ENCODE data around the gene FTL. TPM values are rescaled to one million over a fixed set of nuclear protein-coding genes. Genes with fewer than 3 reads are reported as not detected.

The FTL gene
- total RNA-seq, 2 donors from 2014 or later, result 1,824 to 3,385 TPM

DNA sequence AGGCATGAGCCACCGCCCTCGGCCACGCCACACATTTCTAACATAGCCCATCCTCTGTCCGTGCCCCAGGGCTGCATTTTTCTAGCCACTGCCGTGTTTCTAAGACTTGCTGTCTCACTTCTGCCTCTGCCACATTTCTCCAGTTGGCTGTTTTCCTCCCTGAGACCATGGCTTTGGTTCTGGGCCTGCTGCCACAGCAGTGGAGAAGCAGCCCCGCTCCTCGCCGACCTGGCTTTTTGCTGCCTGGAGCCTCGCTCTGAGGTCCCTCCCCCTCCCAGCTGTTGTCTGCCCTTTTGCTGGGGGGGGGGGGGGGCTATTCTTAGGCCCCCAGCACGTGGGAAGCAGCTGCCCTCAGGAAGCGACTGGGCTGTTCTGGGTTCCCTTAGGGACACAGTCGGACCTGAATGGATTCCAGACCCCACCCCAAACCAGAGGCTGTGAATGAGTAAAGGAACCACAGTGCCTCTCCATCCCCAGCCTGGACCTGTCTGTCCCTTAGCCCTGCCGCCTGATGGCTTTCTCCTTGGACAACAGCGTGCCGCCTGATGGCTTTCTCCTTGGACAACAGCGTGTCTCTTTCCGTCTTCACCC is 24.7 kb downstream of the FTL start:
- no peak for DNase-seq
- ATAC-seq, result no peak
- no peak for TF ChIP-seq POLR2A (IDR thresholded peaks at IDR 0.05)
- TF ChIP-seq, protein P1, sequence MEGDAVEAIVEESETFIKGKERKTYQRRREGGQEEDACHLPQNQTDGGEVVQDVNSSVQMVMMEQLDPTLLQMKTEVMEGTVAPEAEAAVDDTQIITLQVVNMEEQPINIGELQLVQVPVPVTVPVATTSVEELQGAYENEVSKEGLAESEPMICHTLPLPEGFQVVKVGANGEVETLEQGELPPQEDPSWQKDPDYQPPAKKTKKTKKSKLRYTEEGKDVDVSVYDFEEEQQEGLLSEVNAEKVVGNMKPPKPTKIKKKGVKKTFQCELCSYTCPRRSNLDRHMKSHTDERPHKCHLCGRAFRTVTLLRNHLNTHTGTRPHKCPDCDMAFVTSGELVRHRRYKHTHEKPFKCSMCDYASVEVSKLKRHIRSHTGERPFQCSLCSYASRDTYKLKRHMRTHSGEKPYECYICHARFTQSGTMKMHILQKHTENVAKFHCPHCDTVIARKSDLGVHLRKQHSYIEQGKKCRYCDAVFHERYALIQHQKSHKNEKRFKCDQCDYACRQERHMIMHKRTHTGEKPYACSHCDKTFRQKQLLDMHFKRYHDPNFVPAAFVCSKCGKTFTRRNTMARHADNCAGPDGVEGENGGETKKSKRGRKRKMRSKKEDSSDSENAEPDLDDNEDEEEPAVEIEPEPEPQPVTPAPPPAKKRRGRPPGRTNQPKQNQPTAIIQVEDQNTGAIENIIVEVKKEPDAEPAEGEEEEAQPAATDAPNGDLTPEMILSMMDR (IDR thresholded peaks at IDR 0.05), result no peak
- intact Hi-C loops (cut with DNase I), result no loop called here
- WGBS, 2 donors, result 84 to 93% methylated on average over 14 to 15 of the region's 17 CpGs
- Histone ChIP-seq H3K36me3 (replicated peaks in 1 of 2; ENCODE audit: insufficient read depth in 1 of 2, low read depth in 2 of 2) (no peaks in the 10 kb centered on the region), H3K9me3 (no peaks in the 10 kb centered on the region), H3K4me3 (no peak overlapping the region), H3K4me1 (peaks cover 23% of the 10 kb centered on the region), H3K27ac (no peak overlapping the region), H3K27me3 (no peaks in the 10 kb centered on the region)

DNA sequence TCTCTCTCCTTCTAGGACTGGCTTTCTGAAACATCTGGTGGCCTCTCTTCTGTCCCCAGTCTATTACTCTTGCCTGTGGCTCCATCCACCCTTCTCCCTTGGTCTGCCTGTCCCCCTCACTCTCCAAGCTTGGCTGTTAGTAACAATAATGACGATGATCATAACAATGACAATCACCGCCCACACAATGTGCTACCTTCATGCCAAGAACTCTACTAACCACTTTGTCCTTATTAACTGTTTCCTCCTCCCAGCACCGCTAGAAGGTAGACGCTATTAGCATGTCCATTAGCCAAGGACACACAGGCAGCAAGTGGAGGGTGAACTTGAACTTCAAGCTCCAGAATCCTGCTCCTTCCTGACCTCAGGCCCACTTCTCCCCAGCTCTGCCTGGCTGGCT is 25.3 kb downstream of the FTL start:
- Histone ChIP-seq H3K36me3 (replicated peaks in 1 of 2; ENCODE audit: insufficient read depth in 1 of 2, low read depth in 2 of 2) (no peaks in the 10 kb centered on the region), H3K4me3 (no peak overlapping the region), H3K4me1 (peaks cover 26% of the 10 kb centered on the region), H3K27me3 (no peaks in the 10 kb centered on the region), H3K9me3 (no peaks in the 10 kb centered on the region), H3K27ac (no peak overlapping the region)
- DNase-seq (no peak), ATAC-seq (no peak)
- 72 to 77% methylated on average over 4 of the region's 4 CpGs for WGBS, 2 donors
- TF ChIP-seq, protein P1 (IDR thresholded peaks at IDR 0.05), result no peak
- TF ChIP-seq POLR2A (IDR thresholded peaks at IDR 0.05), result no peak
- intact Hi-C loops (cut with DNase I), result no loop called here

DNA sequence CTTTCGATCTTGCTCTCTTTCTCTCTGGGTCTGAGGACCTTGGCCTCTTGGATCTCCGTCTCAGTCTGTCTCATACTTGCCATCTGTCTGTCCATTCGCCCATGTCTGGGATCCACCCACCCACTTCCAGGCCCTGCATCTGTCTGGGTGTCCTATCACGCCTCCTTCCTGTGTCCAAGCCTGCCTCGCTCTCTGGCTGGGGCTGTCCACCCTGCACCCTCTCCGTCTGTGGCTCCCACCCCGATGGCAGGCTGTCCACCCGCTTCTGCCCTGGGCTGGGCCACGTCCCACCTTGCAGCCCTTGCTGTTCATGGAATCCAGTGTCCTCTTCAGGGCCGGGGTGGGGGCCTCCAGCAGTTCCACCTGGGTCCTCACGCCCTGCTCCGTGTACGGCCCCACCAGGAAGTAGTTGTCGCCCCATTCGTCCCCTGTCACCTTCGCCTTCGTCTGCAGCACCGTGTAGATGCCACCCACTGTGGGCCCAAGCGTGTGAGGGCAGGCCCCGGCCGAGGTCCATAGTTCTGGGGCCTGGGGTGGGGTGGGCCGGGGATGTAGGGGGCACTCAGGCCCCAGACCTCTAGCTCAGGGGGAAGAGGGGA is 26.0 kb downstream of the FTL start:
- Histone ChIP-seq H3K36me3 (replicated peaks in 1 of 2; ENCODE audit: insufficient read depth in 1 of 2, low read depth in 2 of 2) (no peaks in the 10 kb centered on the region), H3K27me3 (no peaks in the 10 kb centered on the region), H3K9me3 (no peaks in the 10 kb centered on the region), H3K4me3 (no peak overlapping the region), H3K27ac (no peak overlapping the region), H3K4me1 (peaks cover 26% of the 10 kb centered on the region)
- intact Hi-C loops (cut with DNase I), result no loop called here
- TF ChIP-seq POLR2A (IDR thresholded peaks at IDR 0.05), result no peak
- TF ChIP-seq, protein P1 (IDR thresholded peaks at IDR 0.05), result no peak
- ATAC-seq, result no peak
- WGBS, 2 donors, result 90 to 92% methylated on average over 10 to 19 of the region's 22 CpGs
- DNase-seq, result no peak

DNA sequence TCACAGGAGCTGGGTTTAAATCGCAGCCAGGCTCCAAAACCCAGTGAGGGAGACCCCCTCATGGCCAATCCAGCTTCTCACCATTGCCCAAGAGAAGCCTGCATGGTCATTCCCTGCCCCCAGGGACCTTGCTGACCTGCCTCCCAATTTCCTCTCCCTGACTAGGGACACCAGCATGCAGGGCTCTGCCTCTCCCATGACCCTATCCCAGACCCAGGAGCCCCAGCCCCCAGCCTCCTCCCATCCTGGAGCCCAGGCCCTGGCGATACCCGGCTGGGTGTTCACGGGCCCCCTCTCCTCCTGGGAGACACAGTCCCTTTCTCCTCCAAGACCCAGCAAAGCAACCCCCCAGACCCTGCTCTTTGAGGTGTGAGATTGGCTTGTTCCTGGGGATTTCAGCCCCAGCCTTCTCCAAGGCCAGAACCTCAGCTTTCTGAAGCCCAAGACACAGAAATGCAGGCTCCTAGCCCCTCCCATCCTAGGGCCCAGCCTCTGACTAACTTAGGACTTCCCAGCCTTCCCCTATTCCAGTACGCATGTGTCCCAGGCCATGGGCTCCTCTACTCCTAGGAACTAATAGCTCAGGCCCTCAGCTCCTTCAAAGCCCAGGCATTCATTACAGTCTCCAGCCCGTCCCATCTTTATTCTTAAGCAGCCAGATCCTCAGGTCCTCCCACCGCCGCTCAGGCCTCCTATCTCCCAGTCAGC is 26.9 kb downstream of the FTL start:
- Histone ChIP-seq H3K9me3 (no peaks in the 10 kb centered on the region), H3K4me3 (peak overlapping the region; percentile 60 to 77), H3K4me1 (peaks cover 26% of the 10 kb centered on the region), H3K27me3 (no peaks in the 10 kb centered on the region), H3K36me3 (replicated peaks in 1 of 2; ENCODE audit: insufficient read depth in 1 of 2, low read depth in 2 of 2) (no peaks in the 10 kb centered on the region), H3K27ac (peak overlapping the region; percentile 85 to 95 (median 89))
- ATAC-seq (no peak), DNase-seq (peak; percentile 39 to 75 (median 66))
- 5 to 17% methylated on average over 4 to 8 of the region's 8 CpGs for WGBS, 2 donors
- TF ChIP-seq POLR2A (IDR thresholded peaks at IDR 0.05), result peak in 1 of 3 donors; percentile 51
- TF ChIP-seq, protein P1 (IDR thresholded peaks at IDR 0.05), result no peak
- intact Hi-C loops (cut with DNase I), result no loop called here
